Nephron (organoid): Measurements from ENCODE around the gene UBQLN4.

Experiments
- H3K27ac Mint-ChIP-seq, 3 experiments: 2 replicates each; pipeline ENCODE4 v1.8.0; 2020; ENCODE audit warnings: mixed read lengths in 3 of 3, mild to moderate bottlenecking in 2 of 3, moderate library complexity in 1 of 3
- H3K27me3 Mint-ChIP-seq: 2 replicates; pipeline ENCODE4 v1.8.0; 2021; ENCODE audit warnings: low read depth, mild to moderate bottlenecking, moderate library complexity, mixed read lengths
- H3K36me3 Mint-ChIP-seq: 2 replicates; pipeline ENCODE4 v1.8.0; 2020; ENCODE audit warnings: low read depth, mixed read lengths
- H3K4me1 Mint-ChIP-seq: 2 replicates; pipeline ENCODE4 v1.8.0; 2020; ENCODE audit warnings: mixed read lengths
- H3K4me3 Mint-ChIP-seq, 3 experiments: 2 replicates each; pipeline ENCODE4 v1.8.0; 2020; ENCODE audit warnings: mild to moderate bottlenecking in 3 of 3, mixed read lengths in 3 of 3, moderate library complexity in 2 of 3
- H3K9me3 Mint-ChIP-seq: 2 replicates; pipeline ENCODE4 v1.8.0; 2020; ENCODE audit warnings: mixed read lengths
- TF ChIP-seq, protein P1 (sequence below), 3 experiments: fragments of 200-600 bp; sonication (generic); IDR thresholded peaks; one replicate each; pipeline ENCODE4 v1.5.0; 2021; ENCODE audit warnings: antibody characterized with exemption in 3 of 3; ENCODE audit not compliant: unreplicated experiment in 3 of 3

Gene UBQLN4

DNA sequence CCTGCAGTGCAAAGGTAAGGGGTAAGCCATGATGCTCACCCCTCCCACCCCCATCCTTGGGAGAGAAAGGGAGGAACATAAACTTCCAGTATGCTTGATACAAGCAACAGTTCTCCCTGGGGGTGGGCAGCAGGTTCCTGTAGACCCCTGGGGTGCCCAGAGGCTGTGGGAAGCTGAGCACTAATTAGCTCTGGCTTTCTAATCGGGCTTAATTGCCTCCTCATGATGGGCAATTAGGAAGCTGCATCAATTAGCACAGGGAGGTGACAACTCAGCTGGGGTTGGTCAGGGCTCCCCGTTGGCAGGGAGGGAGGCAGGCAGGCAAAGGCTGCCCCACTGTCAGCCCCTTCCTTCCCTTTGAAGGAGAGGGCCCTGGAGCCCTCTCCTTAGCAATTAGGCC lies 45.2 kb upstream of the UBQLN4 start:
- Mint-ChIP-seq H3K27me3 (no peaks in the 10 kb centered on the region), H3K27ac (no peak overlapping the region), H3K4me1 (peaks cover 58% of the 10 kb centered on the region), H3K36me3 (peaks cover 39% of the 10 kb centered on the region), H3K9me3 (no peaks in the 10 kb centered on the region), H3K4me3 (no peak overlapping the region)
- TF ChIP-seq, protein P1, sequence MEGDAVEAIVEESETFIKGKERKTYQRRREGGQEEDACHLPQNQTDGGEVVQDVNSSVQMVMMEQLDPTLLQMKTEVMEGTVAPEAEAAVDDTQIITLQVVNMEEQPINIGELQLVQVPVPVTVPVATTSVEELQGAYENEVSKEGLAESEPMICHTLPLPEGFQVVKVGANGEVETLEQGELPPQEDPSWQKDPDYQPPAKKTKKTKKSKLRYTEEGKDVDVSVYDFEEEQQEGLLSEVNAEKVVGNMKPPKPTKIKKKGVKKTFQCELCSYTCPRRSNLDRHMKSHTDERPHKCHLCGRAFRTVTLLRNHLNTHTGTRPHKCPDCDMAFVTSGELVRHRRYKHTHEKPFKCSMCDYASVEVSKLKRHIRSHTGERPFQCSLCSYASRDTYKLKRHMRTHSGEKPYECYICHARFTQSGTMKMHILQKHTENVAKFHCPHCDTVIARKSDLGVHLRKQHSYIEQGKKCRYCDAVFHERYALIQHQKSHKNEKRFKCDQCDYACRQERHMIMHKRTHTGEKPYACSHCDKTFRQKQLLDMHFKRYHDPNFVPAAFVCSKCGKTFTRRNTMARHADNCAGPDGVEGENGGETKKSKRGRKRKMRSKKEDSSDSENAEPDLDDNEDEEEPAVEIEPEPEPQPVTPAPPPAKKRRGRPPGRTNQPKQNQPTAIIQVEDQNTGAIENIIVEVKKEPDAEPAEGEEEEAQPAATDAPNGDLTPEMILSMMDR (IDR thresholded peaks at IDR 0.05; ENCODE audit: unreplicated experiment in 3 of 3), result no peak

DNA sequence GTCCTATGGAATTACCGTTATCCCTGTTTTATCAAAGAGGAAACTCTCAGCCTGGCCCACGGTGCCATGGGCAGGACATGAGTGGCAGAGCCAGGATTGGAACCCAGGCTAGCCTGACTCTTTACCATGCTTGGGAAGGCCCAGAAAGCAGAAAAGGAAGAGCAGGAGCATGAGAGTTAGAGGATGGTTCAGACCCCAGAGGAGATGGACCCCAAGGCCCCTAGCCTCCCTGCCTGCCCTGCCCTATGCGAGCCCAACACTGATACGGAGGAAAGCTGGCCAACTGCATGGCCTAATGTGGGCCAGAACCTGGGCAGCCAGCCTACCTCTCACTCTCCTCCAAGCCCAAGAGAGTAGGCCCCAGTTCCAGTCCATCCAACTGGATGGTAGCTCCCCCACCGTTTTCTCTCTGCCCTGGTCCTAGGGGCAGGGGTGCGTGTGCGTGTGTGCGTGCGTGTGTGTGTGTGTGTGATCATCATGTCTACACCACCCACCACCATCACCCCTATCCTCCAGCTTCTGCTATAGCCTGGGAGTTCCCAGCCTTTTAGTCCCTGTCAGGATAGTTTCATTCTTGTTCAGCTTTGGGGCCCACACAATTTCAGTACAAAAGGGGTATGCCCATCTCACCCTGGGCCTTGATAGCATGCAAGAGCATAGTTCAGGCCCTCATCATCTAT lies 44.0 kb upstream of the UBQLN4 start:
- Mint-ChIP-seq H3K36me3 (peaks cover 49% of the 10 kb centered on the region), H3K27ac (peak overlapping the region in 1 of 3 experiments; percentile 41), H3K4me1 (peaks cover 46% of the 10 kb centered on the region), H3K9me3 (no peaks in the 10 kb centered on the region), H3K27me3 (no peaks in the 10 kb centered on the region), H3K4me3 (no peak overlapping the region)
- TF ChIP-seq, protein P1 (IDR thresholded peaks at IDR 0.05; ENCODE audit: unreplicated experiment in 3 of 3), result no peak

DNA sequence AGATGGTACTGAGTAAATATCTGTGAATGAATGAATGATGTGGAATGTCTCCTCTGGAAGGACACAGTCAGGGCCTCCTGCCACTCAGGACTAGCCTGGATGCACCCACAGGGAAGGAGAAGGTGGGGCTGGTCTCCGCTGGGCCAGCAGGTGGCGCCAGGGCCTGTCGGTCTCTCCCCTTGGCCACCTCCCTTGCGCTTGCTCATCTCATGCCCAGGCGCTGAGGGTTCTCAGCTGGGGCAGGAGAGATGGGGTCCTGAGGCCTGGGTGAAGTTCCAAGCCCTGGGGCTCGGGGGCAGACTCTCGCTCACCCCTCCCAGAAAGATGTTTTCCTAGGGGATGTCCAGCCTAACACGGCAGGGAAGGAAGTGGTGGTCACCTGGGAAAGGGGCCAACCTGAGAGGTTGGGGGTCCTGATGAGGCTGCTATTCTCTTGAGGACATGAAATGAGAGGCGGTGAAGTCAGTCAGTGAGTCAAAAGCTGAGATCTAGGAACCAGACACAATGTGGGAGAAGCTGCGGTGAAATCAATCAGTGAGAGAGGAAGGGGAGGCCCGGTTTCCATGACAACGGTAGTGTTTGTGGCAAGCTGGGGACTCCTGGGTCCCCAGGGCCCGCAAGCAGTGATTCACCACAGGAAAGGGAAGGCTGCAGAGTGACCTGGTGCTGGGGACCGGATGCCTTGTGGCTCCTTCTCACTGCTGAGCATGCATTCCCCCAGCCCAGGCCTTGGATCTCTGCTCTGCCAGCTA lies 43.2 kb upstream of the UBQLN4 start:
- Mint-ChIP-seq H3K4me3 (no peak overlapping the region), H3K9me3 (no peaks in the 10 kb centered on the region), H3K36me3 (peaks cover 50% of the 10 kb centered on the region), H3K27me3 (no peaks in the 10 kb centered on the region), H3K27ac (peak overlapping the region; percentile 72 to 91 (median 91)), H3K4me1 (peaks cover 39% of the 10 kb centered on the region)
- TF ChIP-seq, protein P1 (IDR thresholded peaks at IDR 0.05; ENCODE audit: unreplicated experiment in 3 of 3), result peak; percentile 86 to 94 (median 93)

GRCh38 chr1:156095906-156096508 lies 42.4 kb upstream of the UBQLN4 start:
- peaks cover 50% of the 10 kb centered on the region for H3K36me3 Mint-ChIP-seq
- TF ChIP-seq, protein P1 (IDR thresholded peaks at IDR 0.05; ENCODE audit: unreplicated experiment in 3 of 3), result no peak
- H3K4me3 Mint-ChIP-seq, result no peak overlapping the region
- H3K27ac Mint-ChIP-seq, result peak overlapping the region in 2 of 3 experiments; percentile 12 to 91
- H3K27me3 Mint-ChIP-seq, result no peaks in the 10 kb centered on the region
- H3K4me1 Mint-ChIP-seq, result peaks cover 31% of the 10 kb centered on the region
- H3K9me3 Mint-ChIP-seq, result no peaks in the 10 kb centered on the region

GRCh38 chr1:156091610-156092009 lies 38.0 kb upstream of the UBQLN4 start:
- H3K4me1 Mint-ChIP-seq, result peaks cover 35% of the 10 kb centered on the region
- no peaks in the 10 kb centered on the region for H3K9me3 Mint-ChIP-seq
- TF ChIP-seq, protein P1 (IDR thresholded peaks at IDR 0.05; ENCODE audit: unreplicated experiment in 3 of 3), result no peak

More at GRCh38 chr1:156091610-156092009, 38.0 kb upstream of the UBQLN4 start:
- Mint-ChIP-seq H3K27me3 (no peaks in the 10 kb centered on the region), H3K27ac (no peak overlapping the region), H3K36me3 (peaks cover 42% of the 10 kb centered on the region), H3K4me3 (no peak overlapping the region)
